Measurements from ENCODE around the gene SEC11C. TPM values are rescaled to one million over a fixed set of nuclear protein-coding genes. Genes with fewer than 3 reads are reported as not detected.

Gene SEC11C
- total RNA-seq, 4 donors from 2014 or later, result 4.4 to 136 (median 24.7) TPM

DNA sequence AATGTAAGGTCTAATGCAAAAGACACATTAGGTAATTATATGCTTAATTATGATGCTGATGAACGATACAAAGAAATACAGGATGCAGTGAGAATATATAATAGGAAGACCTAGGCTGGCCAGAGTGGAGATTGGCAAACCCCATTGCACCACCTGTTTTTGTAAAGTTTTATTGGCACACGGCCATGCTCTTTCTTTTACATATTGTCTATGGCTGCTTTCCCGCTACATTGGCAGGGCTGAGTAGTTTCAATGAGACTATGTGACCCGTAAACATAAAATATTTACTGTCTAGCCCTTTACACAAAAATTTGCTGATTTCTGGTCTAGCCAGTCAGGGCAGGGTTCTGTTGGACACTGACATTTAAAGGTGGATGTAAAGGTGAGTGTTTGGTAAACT is 5.4 kb downstream of the SEC11C start:
- no peak overlapping the region for H3K4me3 ChIP-seq
- H3K4me1 ChIP-seq, result no peaks in the 10 kb centered on the region
- TF ChIP-seq, protein P1, sequence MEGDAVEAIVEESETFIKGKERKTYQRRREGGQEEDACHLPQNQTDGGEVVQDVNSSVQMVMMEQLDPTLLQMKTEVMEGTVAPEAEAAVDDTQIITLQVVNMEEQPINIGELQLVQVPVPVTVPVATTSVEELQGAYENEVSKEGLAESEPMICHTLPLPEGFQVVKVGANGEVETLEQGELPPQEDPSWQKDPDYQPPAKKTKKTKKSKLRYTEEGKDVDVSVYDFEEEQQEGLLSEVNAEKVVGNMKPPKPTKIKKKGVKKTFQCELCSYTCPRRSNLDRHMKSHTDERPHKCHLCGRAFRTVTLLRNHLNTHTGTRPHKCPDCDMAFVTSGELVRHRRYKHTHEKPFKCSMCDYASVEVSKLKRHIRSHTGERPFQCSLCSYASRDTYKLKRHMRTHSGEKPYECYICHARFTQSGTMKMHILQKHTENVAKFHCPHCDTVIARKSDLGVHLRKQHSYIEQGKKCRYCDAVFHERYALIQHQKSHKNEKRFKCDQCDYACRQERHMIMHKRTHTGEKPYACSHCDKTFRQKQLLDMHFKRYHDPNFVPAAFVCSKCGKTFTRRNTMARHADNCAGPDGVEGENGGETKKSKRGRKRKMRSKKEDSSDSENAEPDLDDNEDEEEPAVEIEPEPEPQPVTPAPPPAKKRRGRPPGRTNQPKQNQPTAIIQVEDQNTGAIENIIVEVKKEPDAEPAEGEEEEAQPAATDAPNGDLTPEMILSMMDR (IDR thresholded peaks at IDR 0.05), result no peak
- TF ChIP-seq POLR2A (IDR thresholded peaks at IDR 0.05), result no peak
- H3K27me3 ChIP-seq, result no peaks in the 10 kb centered on the region
- intact Hi-C loops (cut with DNase I; ENCODE audit: low total_unique reads), result no loop called here
- H3K9me3 ChIP-seq, result no peaks in the 10 kb centered on the region
- no peak overlapping the region for H3K27ac ChIP-seq
- no peaks in the 10 kb centered on the region for H3K36me3 ChIP-seq
- no peak for DNase-seq

DNA sequence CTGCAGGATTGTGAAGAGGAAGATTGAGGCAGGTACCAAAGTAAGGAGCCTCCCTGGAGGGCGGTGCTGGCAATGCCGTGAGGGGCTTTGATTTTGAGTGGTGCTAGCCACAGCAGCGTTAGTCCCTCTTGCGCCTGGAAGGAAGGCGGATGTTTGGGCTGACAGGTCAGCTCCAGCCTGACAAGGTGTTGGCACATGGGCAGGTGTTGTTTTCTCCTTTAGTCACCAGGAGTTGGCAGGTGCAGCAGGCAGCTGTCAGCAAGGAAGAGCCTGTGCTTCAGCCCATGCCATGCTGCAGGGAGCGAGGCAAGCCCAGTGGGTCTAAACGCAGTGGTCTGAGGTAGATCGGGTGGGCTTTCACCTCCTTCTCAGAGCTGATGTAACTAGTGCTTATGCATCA is 8.5 kb downstream of the SEC11C start:
- no peaks in the 10 kb centered on the region for H3K9me3 ChIP-seq
- H3K4me3 ChIP-seq, result no peak overlapping the region
- H3K27ac ChIP-seq, result no peak overlapping the region
- H3K36me3 ChIP-seq, result no peaks in the 10 kb centered on the region
- no peak for DNase-seq
- TF ChIP-seq, protein P1 (IDR thresholded peaks at IDR 0.05), result no peak
- no peak for TF ChIP-seq POLR2A (IDR thresholded peaks at IDR 0.05)
- H3K27me3 ChIP-seq, result no peaks in the 10 kb centered on the region
- intact Hi-C loops (cut with DNase I; ENCODE audit: low total_unique reads), result no loop called here
- H3K4me1 ChIP-seq, result no peaks in the 10 kb centered on the region

DNA sequence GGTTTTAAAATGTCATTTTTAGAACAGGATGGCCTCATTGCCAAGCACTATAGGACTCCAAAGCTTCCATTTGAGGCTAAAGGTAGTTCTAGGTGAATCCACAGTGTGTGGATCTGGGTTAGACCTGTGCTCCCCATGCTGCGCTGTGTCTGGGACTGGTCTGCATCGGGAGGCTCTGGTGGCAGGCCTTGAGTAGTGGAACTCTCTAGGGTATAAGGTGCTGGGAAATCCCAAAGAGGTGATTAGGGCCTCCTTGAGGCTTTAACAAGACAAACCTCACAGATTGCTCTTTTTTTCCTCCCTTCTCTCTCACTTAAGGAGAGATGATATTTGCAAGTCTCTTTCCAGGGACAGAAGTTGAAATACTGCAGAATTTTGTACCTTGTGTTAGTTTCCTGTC is 9.3 kb downstream of the SEC11C start:
- intact Hi-C loops (cut with DNase I; ENCODE audit: low total_unique reads), result no loop called here
- Histone ChIP-seq H3K36me3 (no peaks in the 10 kb centered on the region), H3K9me3 (no peaks in the 10 kb centered on the region), H3K27ac (no peak overlapping the region), H3K4me1 (no peaks in the 10 kb centered on the region), H3K4me3 (no peak overlapping the region), H3K27me3 (no peaks in the 10 kb centered on the region)
- DNase-seq, result no peak
- TF ChIP-seq, protein P1 (IDR thresholded peaks at IDR 0.05), result no peak
- TF ChIP-seq POLR2A (IDR thresholded peaks at IDR 0.05), result no peak

DNA sequence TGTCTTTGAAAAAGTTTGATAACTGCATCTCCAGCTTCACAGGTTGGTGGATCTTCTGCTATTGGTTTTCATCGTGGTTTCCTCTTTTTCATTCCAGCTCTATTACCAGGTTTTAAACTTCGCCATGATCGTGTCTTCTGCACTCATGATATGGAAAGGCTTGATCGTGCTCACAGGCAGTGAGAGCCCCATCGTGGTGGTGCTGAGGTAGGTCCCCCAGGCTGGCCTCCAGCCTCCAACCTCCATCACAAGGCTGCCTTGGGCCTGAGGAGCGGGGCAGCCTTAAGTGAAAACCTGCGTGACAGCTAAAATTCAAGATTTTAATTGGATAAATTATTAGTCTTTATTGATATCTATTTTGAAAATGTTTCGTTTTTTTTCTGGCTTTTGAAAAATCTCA is 9.7 kb downstream of the SEC11C start:
- no peak for TF ChIP-seq POLR2A (IDR thresholded peaks at IDR 0.05)
- TF ChIP-seq, protein P1 (IDR thresholded peaks at IDR 0.05), result no peak
- H3K4me1 ChIP-seq, result no peaks in the 10 kb centered on the region
- no peak for DNase-seq
- H3K27me3 ChIP-seq, result no peaks in the 10 kb centered on the region
- H3K36me3 ChIP-seq, result no peaks in the 10 kb centered on the region
- H3K4me3 ChIP-seq, result no peak overlapping the region
- intact Hi-C loops (cut with DNase I; ENCODE audit: low total_unique reads), result no loop called here
- H3K27ac ChIP-seq, result no peak overlapping the region
- no peaks in the 10 kb centered on the region for H3K9me3 ChIP-seq

DNA sequence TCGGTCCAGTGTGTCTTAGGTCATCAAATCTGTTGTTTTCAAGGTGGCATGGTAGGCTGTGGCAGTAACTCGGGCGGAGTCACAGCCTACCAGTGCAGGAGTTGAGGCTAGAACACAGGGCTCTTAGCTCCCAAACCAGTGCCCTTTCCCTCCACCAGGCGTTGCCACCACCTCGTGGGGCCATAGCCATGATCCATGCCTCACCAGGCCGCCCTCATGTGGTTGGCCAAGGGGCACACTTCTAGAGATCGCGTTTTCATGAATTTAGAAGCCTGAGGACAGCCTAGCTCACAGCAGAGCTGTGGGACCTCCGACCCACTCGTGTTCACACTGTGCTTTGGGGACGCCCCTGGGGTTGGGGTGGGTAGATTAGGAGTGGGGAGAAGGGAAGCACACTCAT is 10.6 kb downstream of the SEC11C start:
- H3K9me3 ChIP-seq, result no peaks in the 10 kb centered on the region
- no peaks in the 10 kb centered on the region for H3K4me1 ChIP-seq
- TF ChIP-seq POLR2A (IDR thresholded peaks at IDR 0.05), result no peak
- TF ChIP-seq, protein P1 (IDR thresholded peaks at IDR 0.05), result no peak
- no peaks in the 10 kb centered on the region for H3K27me3 ChIP-seq
- no peaks in the 10 kb centered on the region for H3K36me3 ChIP-seq
- no peak for DNase-seq
- intact Hi-C loops (cut with DNase I; ENCODE audit: low total_unique reads), result no loop called here
- H3K4me3 ChIP-seq, result no peak overlapping the region
- no peak overlapping the region for H3K27ac ChIP-seq
